MM.1S (cell line): ENCODE measurements around the gene GPI.

Source experiments
- EZH2 ChIP-seq: fragments of 300-600 bp; sonication (generic); optimal IDR thresholded peaks from 2 replicates; pipeline ENCODE3; 2017; ENCODE audit warnings: low read depth, mild to moderate bottlenecking, antibody characterized with exemption, low read length, mixed read lengths
- EZH2phosphoT487 ChIP-seq: fragments of 300-600 bp; sonication (generic); IDR thresholded peaks from 2 replicates; pipeline ENCODE4 v1.6.1; 2018; ENCODE audit warnings: antibody characterized with exemption, low read length
- TF ChIP-seq, protein P1 (sequence below): fragments of 300-600 bp; sonication (generic); IDR thresholded peaks from 2 replicates; pipeline ENCODE4 v1.5.1; 2016; ENCODE audit warnings: antibody characterized with exemption, low read length, mixed read lengths

DNA sequence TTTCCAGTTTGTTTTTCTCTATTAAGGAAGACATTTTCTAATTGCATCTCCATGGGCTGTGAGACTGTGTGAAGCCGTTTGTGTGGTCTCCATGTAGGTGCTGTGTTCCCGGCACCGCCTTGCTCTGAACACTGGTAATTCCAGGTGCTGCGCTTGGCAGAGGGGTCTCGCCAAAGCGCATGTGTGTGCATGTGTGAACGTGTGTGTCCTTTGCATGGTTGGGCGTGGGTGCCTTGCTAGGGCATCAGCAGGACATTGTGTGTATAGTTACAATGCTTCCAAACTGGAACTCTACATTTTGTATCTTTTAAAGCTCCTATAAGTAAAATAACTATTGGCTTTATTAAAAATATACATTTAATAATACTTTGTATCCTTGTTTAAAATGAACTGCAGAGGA lies 9.8 kb upstream of the GPI start:
- TF ChIP-seq, protein P1, sequence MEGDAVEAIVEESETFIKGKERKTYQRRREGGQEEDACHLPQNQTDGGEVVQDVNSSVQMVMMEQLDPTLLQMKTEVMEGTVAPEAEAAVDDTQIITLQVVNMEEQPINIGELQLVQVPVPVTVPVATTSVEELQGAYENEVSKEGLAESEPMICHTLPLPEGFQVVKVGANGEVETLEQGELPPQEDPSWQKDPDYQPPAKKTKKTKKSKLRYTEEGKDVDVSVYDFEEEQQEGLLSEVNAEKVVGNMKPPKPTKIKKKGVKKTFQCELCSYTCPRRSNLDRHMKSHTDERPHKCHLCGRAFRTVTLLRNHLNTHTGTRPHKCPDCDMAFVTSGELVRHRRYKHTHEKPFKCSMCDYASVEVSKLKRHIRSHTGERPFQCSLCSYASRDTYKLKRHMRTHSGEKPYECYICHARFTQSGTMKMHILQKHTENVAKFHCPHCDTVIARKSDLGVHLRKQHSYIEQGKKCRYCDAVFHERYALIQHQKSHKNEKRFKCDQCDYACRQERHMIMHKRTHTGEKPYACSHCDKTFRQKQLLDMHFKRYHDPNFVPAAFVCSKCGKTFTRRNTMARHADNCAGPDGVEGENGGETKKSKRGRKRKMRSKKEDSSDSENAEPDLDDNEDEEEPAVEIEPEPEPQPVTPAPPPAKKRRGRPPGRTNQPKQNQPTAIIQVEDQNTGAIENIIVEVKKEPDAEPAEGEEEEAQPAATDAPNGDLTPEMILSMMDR: no peak
- no peak for TF ChIP-seq EZH2
- TF ChIP-seq EZH2phosphoT487: no peak
